GM13976 (cell line): ENCODE data around the gene RNASEH2A.
A peak's percentile ranks its signal among the peaks of the same experiment; 100 is the strongest.

Source experiments
- DNase-seq: peaks from one replicate; pipeline ENCODE4 v3.0.0; 2012; ENCODE audit warnings: low spot score
- in situ Hi-C: fragments of 300-500 bp; cut with MboI; formaldehyde crosslinking; loops from one replicate; pipeline ENCODE4 v1.12.0; 2022; ENCODE audit warnings: low sequenced_read_pairs, mixed read lengths, inconsistent platforms; ENCODE audit not compliant: unreplicated experiment
- TF ChIP-seq, protein P1 (sequence below): IDR thresholded peaks from 2 replicates; pipeline ENCODE4 v1.5.1; 2012; ENCODE audit warnings: borderline replicate concordance, mild to moderate bottlenecking; ENCODE audit not compliant: insufficient read depth; ENCODE audit errors: extremely low read depth, missing control alignments, control extremely low read depth

RNASEH2A gene

GRCh38 chr19:12782174-12782423, 24.3 kb upstream of the RNASEH2A start:
- in situ Hi-C loops: no loop called here
- TF ChIP-seq, protein P1, sequence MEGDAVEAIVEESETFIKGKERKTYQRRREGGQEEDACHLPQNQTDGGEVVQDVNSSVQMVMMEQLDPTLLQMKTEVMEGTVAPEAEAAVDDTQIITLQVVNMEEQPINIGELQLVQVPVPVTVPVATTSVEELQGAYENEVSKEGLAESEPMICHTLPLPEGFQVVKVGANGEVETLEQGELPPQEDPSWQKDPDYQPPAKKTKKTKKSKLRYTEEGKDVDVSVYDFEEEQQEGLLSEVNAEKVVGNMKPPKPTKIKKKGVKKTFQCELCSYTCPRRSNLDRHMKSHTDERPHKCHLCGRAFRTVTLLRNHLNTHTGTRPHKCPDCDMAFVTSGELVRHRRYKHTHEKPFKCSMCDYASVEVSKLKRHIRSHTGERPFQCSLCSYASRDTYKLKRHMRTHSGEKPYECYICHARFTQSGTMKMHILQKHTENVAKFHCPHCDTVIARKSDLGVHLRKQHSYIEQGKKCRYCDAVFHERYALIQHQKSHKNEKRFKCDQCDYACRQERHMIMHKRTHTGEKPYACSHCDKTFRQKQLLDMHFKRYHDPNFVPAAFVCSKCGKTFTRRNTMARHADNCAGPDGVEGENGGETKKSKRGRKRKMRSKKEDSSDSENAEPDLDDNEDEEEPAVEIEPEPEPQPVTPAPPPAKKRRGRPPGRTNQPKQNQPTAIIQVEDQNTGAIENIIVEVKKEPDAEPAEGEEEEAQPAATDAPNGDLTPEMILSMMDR: no peak
- no peak for DNase-seq

- in situ Hi-C loops: no loop called here
- TF ChIP-seq, protein P1: no peak
- peak; percentile 85 for DNase-seq
Measured at GRCh38 chr19:12782424-12783290, 23.7 kb upstream of the RNASEH2A start.

DNA sequence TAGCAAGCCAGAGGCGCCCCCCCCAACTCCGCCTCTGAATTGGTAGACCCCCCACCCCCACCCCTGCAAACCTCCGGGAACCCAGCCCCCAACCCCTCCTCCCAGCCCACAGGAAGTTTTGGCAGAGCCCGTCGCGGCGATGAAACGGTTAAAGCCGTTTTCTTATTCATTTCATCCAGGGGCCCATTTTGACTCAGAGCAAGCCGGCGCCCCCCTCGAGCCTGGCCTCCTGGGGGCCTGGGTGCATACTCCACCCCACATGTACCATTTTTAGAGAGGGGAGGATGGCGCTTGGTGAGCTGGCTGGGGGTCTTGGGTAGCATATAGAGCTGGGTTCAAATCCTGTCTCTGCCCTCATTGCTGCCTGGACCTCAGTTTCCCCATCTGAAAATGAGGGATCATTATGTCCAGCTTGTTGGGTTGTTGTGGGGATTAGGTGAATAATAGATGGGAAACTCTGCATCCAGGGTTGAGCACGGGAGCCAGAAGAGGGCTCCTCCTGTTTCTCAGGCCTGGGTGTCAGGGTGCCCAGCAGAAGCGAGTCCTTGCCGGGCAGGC, 23.0 kb upstream of the RNASEH2A start:
- TF ChIP-seq, protein P1: no peak
- in situ Hi-C loops: no loop called here
- DNase-seq: no peak

GRCh38 chr19:12783849-12784393, 22.5 kb upstream of the RNASEH2A start:
- in situ Hi-C loops: no loop called here
- TF ChIP-seq, protein P1: no peak
- no peak for DNase-seq

GRCh38 chr19:12784394-12784870, 22.0 kb upstream of the RNASEH2A start:
- in situ Hi-C loops: no loop called here
- DNase-seq: no peak
- TF ChIP-seq, protein P1: no peak

GRCh38 chr19:12784871-12785430, 21.4 kb upstream of the RNASEH2A start:
- in situ Hi-C loops: no loop called here
- TF ChIP-seq, protein P1: no peak
- no peak for DNase-seq
